ENCODE results near the gene CST5. TPM values are rescaled to one million over a fixed set of nuclear protein-coding genes. Genes with fewer than 3 reads are reported as not detected.
"Not testable (repeated sequence)": the region's sequence is repeated elsewhere in the genome, so short reads cannot be mapped to it uniquely, and the experiment has no call there.

CST5 gene
- total RNA-seq, 1 donor from 2014 or later: not detected

GRCh38 chr20:23915844-23916243 lies 36.3 kb upstream of the CST5 start:
- TF ChIP-seq CTCF (IDR thresholded peaks at IDR 0.05; ENCODE audit: unreplicated experiment): no peak
- H3K27me3 Mint-ChIP-seq (ENCODE audit: unreplicated experiment): peaks cover 6% of the 10 kb centered on the region

GRCh38 chr20:23914469-23914868 lies 34.9 kb upstream of the CST5 start:
- not testable (repeated sequence) for H3K27ac Mint-ChIP-seq (ENCODE audit: unreplicated experiment); H3K4me3 Mint-ChIP-seq (ENCODE audit: unreplicated experiment); H3K4me1 Mint-ChIP-seq (ENCODE audit: unreplicated experiment); H3K36me3 Mint-ChIP-seq (ENCODE audit: low read depth, unreplicated experiment); DNase-seq (ENCODE audit: low spot score); H3K9me3 Mint-ChIP-seq (ENCODE audit: unreplicated experiment); H3K27me3 Mint-ChIP-seq (ENCODE audit: unreplicated experiment)

More at GRCh38 chr20:23915844-23916243, 36.3 kb upstream of the CST5 start:
- Mint-ChIP-seq H3K4me1 (ENCODE audit: unreplicated experiment) (peaks cover 3% of the 10 kb centered on the region), H3K27ac (ENCODE audit: unreplicated experiment) (no peak overlapping the region), H3K9me3 (ENCODE audit: unreplicated experiment) (no peaks in the 10 kb centered on the region), H3K36me3 (ENCODE audit: low read depth, unreplicated experiment) (no peaks in the 10 kb centered on the region), H3K4me3 (ENCODE audit: unreplicated experiment) (no peak overlapping the region)
- no peak for DNase-seq (ENCODE audit: low spot score)

GRCh38 chr20:23910210-23910609 lies 30.7 kb upstream of the CST5 start:
- no peak overlapping the region for H3K27ac Mint-ChIP-seq (ENCODE audit: unreplicated experiment)
- no peak overlapping the region for H3K4me3 Mint-ChIP-seq (ENCODE audit: unreplicated experiment)
- H3K36me3 Mint-ChIP-seq (ENCODE audit: low read depth, unreplicated experiment): no peaks in the 10 kb centered on the region
- DNase-seq (ENCODE audit: low spot score): no peak
- H3K4me1 Mint-ChIP-seq (ENCODE audit: unreplicated experiment): no peaks in the 10 kb centered on the region
- peaks cover 4% of the 10 kb centered on the region for H3K9me3 Mint-ChIP-seq (ENCODE audit: unreplicated experiment)
- TF ChIP-seq CTCF (IDR thresholded peaks at IDR 0.05; ENCODE audit: unreplicated experiment): no peak
- no peaks in the 10 kb centered on the region for H3K27me3 Mint-ChIP-seq (ENCODE audit: unreplicated experiment)

GRCh38 chr20:23909390-23909789 lies 29.8 kb upstream of the CST5 start:
- Mint-ChIP-seq H3K27me3 (ENCODE audit: unreplicated experiment) (no peaks in the 10 kb centered on the region), H3K27ac (ENCODE audit: unreplicated experiment) (no peak overlapping the region), H3K36me3 (ENCODE audit: low read depth, unreplicated experiment) (no peaks in the 10 kb centered on the region), H3K4me3 (ENCODE audit: unreplicated experiment) (no peak overlapping the region), H3K9me3 (ENCODE audit: unreplicated experiment) (peaks cover 4% of the 10 kb centered on the region), H3K4me1 (ENCODE audit: unreplicated experiment) (no peaks in the 10 kb centered on the region)
- no peak for TF ChIP-seq CTCF (IDR thresholded peaks at IDR 0.05; ENCODE audit: unreplicated experiment)
- no peak for DNase-seq (ENCODE audit: low spot score)

- Mint-ChIP-seq H3K27ac (ENCODE audit: unreplicated experiment) (no peak overlapping the region), H3K4me1 (ENCODE audit: unreplicated experiment) (no peaks in the 10 kb centered on the region)
These were observed 28.0 kb upstream of the CST5 start for GRCh38 chr20:23907579-23907978.

GRCh38 chr20:23902396-23902795 lies 22.8 kb upstream of the CST5 start:
- H3K27me3 Mint-ChIP-seq (ENCODE audit: unreplicated experiment); H3K9me3 Mint-ChIP-seq (ENCODE audit: unreplicated experiment); H3K27ac Mint-ChIP-seq (ENCODE audit: unreplicated experiment); H3K4me1 Mint-ChIP-seq (ENCODE audit: unreplicated experiment); H3K4me3 Mint-ChIP-seq (ENCODE audit: unreplicated experiment); H3K36me3 Mint-ChIP-seq (ENCODE audit: low read depth, unreplicated experiment); DNase-seq (ENCODE audit: low spot score): not testable (repeated sequence)

More at GRCh38 chr20:23907579-23907978, 28.0 kb upstream of the CST5 start:
- no peak for TF ChIP-seq CTCF (IDR thresholded peaks at IDR 0.05; ENCODE audit: unreplicated experiment)
- Mint-ChIP-seq H3K27me3 (ENCODE audit: unreplicated experiment) (no peaks in the 10 kb centered on the region), H3K36me3 (ENCODE audit: low read depth, unreplicated experiment) (peaks cover 4% of the 10 kb centered on the region), H3K4me3 (ENCODE audit: unreplicated experiment) (no peak overlapping the region), H3K9me3 (ENCODE audit: unreplicated experiment) (peaks cover 4% of the 10 kb centered on the region)
- DNase-seq (ENCODE audit: low spot score): no peak

- not testable (repeated sequence) for H3K9me3 Mint-ChIP-seq (ENCODE audit: unreplicated experiment); H3K27ac Mint-ChIP-seq (ENCODE audit: unreplicated experiment); H3K27me3 Mint-ChIP-seq (ENCODE audit: unreplicated experiment); H3K36me3 Mint-ChIP-seq (ENCODE audit: low read depth, unreplicated experiment); DNase-seq (ENCODE audit: low spot score); H3K4me3 Mint-ChIP-seq (ENCODE audit: unreplicated experiment); H3K4me1 Mint-ChIP-seq (ENCODE audit: unreplicated experiment)
These were observed 11.3 kb upstream of the CST5 start for GRCh38 chr20:23890867-23891266.

Data from endothelial cell (in vitro differentiated cells).